Caco-2 (cell line): ENCODE measurements around the gene NTNG2. TPM values are rescaled to one million over a fixed set of nuclear protein-coding genes. Genes with fewer than 3 reads are reported as not detected.

ENCODE experiments used
- BruUV-seq: library from RNA; stranded (reverse); fragments of 400-500 nt; replicated peaks from 2 replicates; lab custom pipeline; 2021; lab: Mats Ljungman, UMichigan
- CTCF ChIA-PET: fragments of 300-600 bp; sonication (Branson Sonifier 250); formaldehyde crosslinking; loops from one replicate; lab custom pipeline; 2022; ENCODE audit warnings: antibody characterized with exemption; lab: Charles Lee
- POLR2A ChIA-PET: fragments of 300-600 bp; sonication (Branson Sonifier 250); formaldehyde crosslinking; loops from one replicate; lab custom pipeline; 2022; ENCODE audit warnings: antibody characterized with exemption; lab: Charles Lee
- DNase-seq, 2 experiments: peaks; one replicate each; pipeline versions ENCODE4 v3.0.0 to v3.0.0-alpha.2; 2020 to 2022
- H3K27me3 ChIP-seq: replicated peaks from 2 replicates; pipeline ENCODE4 v1.6.0; 2011; ENCODE audit warnings: low read length; ENCODE audit not compliant: control insufficient read depth, insufficient read depth
- H3K36me3 ChIP-seq: 2 replicates; pipeline ENCODE4 v1.5.1; 2011; ENCODE audit warnings: low read length; ENCODE audit not compliant: control insufficient read depth, insufficient read depth
- H3K4me1 ChIP-seq: fragments of 250-450 bp; sonication (Bioruptor Pico); 2 replicates; pipeline ENCODE4 v1.5.1; 2020; ENCODE audit warnings: mild to moderate bottlenecking
- H3K4me3 ChIP-seq: 2 replicates; pipeline ENCODE4 v1.5.1; 2011; ENCODE audit warnings: low read depth, mild to moderate bottlenecking, control low read depth, low read length
- H3K9me3 ChIP-seq: fragments of 250-450 bp; sonication (Bioruptor Pico); 2 replicates; pipeline ENCODE4 v1.5.1; 2020; ENCODE audit warnings: mild to moderate bottlenecking, moderate library complexity
- H3K27ac Mint-ChIP-seq: one replicate; pipeline ENCODE4 v1.8.0; 2022; ENCODE audit warnings: mixed read lengths; ENCODE audit not compliant: unreplicated experiment
- H3K27me3 Mint-ChIP-seq: one replicate; pipeline ENCODE4 v1.8.0; 2022; ENCODE audit warnings: mixed read lengths; ENCODE audit not compliant: insufficient read depth, unreplicated experiment
- H3K36me3 Mint-ChIP-seq: one replicate; pipeline ENCODE4 v1.8.0; 2022; ENCODE audit warnings: mild to moderate bottlenecking, mixed read lengths; ENCODE audit not compliant: insufficient read depth, unreplicated experiment
- H3K4me1 Mint-ChIP-seq: one replicate; pipeline ENCODE4 v1.8.0; 2022; ENCODE audit warnings: low read depth, mixed read lengths; ENCODE audit not compliant: unreplicated experiment
- H3K4me3 Mint-ChIP-seq: one replicate; pipeline ENCODE4 v1.8.0; 2022; ENCODE audit warnings: mild to moderate bottlenecking, moderate library complexity, mixed read lengths; ENCODE audit not compliant: unreplicated experiment
- H3K9me3 Mint-ChIP-seq: one replicate; pipeline ENCODE4 v1.8.0; 2022; ENCODE audit warnings: mixed read lengths; ENCODE audit not compliant: unreplicated experiment
- intact Hi-C: fragments of 100-400 bp; cut with micrococcal nuclease; formaldehyde crosslinking; loops from one replicate; pipeline ENCODE4 v1.10.0; 2022; ENCODE audit not compliant: unreplicated experiment
- total RNA-seq: library from RNA; stranded (reverse); gene quantifications from 2 replicates; pipeline ENCODE4 v1.2.3, GENCODE V29; 2022
- TF ChIP-seq, protein P1 (sequence below), 2 experiments: fragments of 200-600 bp in 1 of 2; IDR thresholded peaks; 1 replicate in 1 of 2; 2 replicates in 1 of 2; pipeline versions ENCODE4 v1.5.1 to v1.8.0; 2011 to 2022; ENCODE audit warnings: antibody characterized with exemption in 1 of 2, control low read depth in 1 of 2, inconsistent platforms in 1 of 2, low read depth in 1 of 2, low read length in 1 of 2, mild to moderate bottlenecking in 1 of 2, moderate library complexity in 1 of 2; ENCODE audit not compliant: insufficient read depth in 1 of 2, severe bottlenecking in 1 of 2, unreplicated experiment in 1 of 2

The NTNG2 gene
- total RNA-seq, 1 experiment from 2014 or later = not detected

DNA sequence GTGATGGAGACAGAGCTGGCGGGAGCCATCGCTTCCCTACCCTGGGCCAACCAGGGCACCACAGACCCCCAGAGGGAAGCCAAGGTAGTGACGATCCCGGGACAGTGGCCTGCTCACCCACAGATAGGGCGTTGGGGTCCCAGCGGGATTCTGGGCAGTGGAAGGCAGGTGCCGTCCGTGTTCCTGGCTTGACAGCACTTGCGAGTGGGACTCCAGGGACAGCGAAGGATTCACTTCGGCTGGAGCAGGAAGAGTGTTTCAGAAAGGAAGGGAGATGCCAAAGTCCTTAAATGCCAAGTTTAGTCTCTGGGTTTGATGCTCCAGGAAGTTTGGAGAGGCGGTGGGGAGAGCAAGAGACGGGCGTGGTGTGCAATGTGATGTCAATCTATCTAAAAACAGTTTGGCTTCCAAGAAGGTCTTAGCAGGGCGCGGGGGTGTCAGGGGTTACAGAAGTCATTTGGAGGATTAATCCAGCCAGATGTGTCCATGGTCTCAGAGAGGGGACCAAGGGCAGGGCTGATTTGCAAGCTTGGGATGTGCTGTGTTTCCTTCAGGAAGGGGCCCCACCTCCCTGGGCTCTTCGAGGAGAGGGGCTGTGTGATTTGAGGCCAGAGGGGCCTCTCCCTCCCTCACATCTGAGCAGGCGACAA is 74.9 kb downstream of the NTNG2 start:
- ChIA-PET CTCF (interaction anchor here (0.8 to 2.0 kb wide), 17 partner anchors 8 to 478 kb away, joined by 3 to 45 read pairs (median 5); partner anchors contain the start of gene MED27), POLR2A (no interaction called here)
- H3K4me3 Mint-ChIP-seq = no peak overlapping the region
- BruUV-seq = no TSS peak
- no peak overlapping the region for H3K27ac Mint-ChIP-seq
- no peaks in the 10 kb centered on the region for H3K36me3 ChIP-seq
- no peaks in the 10 kb centered on the region for H3K36me3 Mint-ChIP-seq
- DNase-seq = no peak
- H3K9me3 ChIP-seq = no peaks in the 10 kb centered on the region
- no peaks in the 10 kb centered on the region; the same call in 1 of the 2 replicates for H3K27me3 ChIP-seq
- TF ChIP-seq, protein P1, sequence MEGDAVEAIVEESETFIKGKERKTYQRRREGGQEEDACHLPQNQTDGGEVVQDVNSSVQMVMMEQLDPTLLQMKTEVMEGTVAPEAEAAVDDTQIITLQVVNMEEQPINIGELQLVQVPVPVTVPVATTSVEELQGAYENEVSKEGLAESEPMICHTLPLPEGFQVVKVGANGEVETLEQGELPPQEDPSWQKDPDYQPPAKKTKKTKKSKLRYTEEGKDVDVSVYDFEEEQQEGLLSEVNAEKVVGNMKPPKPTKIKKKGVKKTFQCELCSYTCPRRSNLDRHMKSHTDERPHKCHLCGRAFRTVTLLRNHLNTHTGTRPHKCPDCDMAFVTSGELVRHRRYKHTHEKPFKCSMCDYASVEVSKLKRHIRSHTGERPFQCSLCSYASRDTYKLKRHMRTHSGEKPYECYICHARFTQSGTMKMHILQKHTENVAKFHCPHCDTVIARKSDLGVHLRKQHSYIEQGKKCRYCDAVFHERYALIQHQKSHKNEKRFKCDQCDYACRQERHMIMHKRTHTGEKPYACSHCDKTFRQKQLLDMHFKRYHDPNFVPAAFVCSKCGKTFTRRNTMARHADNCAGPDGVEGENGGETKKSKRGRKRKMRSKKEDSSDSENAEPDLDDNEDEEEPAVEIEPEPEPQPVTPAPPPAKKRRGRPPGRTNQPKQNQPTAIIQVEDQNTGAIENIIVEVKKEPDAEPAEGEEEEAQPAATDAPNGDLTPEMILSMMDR (IDR thresholded peaks at IDR 0.05; ENCODE audit: insufficient read depth in 1 of 2, low read depth in 1 of 2, low read length in 1 of 2, severe bottlenecking in 1 of 2, unreplicated experiment in 1 of 2) = no peak
- H3K4me3 ChIP-seq = no peak overlapping the region
- peaks cover 5% of the 10 kb centered on the region; the same call in 1 of the 2 replicates for H3K4me1 ChIP-seq
- intact Hi-C loops = loop anchor here (1.0 kb wide), 2 partner anchors 66 to 474 kb away; no protein-coding TSS in a partner anchor
- no peaks in the 10 kb centered on the region for H3K9me3 Mint-ChIP-seq
- no peaks in the 10 kb centered on the region for H3K4me1 Mint-ChIP-seq
- peaks cover 14% of the 10 kb centered on the region for H3K27me3 Mint-ChIP-seq

DNA sequence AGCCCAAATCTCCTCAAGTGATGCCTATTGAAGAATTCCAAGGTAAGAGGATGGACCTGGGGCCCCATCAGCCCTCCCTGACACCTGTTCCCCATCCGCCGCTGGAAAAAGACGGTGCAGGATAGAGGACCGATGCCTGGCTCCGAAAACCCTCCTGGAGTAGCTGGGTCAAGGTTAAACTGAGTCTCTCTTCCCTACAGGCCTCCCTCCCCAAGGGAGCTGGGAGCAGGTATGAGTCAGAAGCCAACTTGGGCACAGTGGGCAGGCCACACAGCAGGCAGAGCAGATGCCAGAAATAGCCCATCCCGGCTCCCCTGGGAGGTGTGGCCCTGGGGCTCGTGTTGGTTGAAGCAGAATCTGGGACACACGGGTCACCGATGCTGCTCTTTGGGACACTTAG is 75.6 kb downstream of the NTNG2 start:
- Histone ChIP-seq H3K4me3 (no peak overlapping the region), H3K4me1 (peaks cover 5% of the 10 kb centered on the region; the same call in 1 of the 2 replicates), H3K9me3 (no peaks in the 10 kb centered on the region), H3K36me3 (no peaks in the 10 kb centered on the region), H3K27me3 (no peaks in the 10 kb centered on the region; the same call in 1 of the 2 replicates)
- intact Hi-C loops = no loop called here
- Mint-ChIP-seq H3K27me3 (peaks cover 14% of the 10 kb centered on the region), H3K4me3 (no peak overlapping the region), H3K4me1 (peaks cover 5% of the 10 kb centered on the region), H3K9me3 (no peaks in the 10 kb centered on the region), H3K36me3 (no peaks in the 10 kb centered on the region), H3K27ac (no peak overlapping the region)
- ChIA-PET CTCF (interaction anchor here (1.5 to 2.0 kb wide), 2 partner anchors 22 to 67 kb away, joined by 5 to 45 read pairs; no protein-coding TSS in a partner anchor), POLR2A (no interaction called here)
- TF ChIP-seq, protein P1 (IDR thresholded peaks at IDR 0.05; ENCODE audit: insufficient read depth in 1 of 2, low read depth in 1 of 2, low read length in 1 of 2, severe bottlenecking in 1 of 2, unreplicated experiment in 1 of 2) = no peak
- no TSS peak for BruUV-seq
- DNase-seq = no peak

DNA sequence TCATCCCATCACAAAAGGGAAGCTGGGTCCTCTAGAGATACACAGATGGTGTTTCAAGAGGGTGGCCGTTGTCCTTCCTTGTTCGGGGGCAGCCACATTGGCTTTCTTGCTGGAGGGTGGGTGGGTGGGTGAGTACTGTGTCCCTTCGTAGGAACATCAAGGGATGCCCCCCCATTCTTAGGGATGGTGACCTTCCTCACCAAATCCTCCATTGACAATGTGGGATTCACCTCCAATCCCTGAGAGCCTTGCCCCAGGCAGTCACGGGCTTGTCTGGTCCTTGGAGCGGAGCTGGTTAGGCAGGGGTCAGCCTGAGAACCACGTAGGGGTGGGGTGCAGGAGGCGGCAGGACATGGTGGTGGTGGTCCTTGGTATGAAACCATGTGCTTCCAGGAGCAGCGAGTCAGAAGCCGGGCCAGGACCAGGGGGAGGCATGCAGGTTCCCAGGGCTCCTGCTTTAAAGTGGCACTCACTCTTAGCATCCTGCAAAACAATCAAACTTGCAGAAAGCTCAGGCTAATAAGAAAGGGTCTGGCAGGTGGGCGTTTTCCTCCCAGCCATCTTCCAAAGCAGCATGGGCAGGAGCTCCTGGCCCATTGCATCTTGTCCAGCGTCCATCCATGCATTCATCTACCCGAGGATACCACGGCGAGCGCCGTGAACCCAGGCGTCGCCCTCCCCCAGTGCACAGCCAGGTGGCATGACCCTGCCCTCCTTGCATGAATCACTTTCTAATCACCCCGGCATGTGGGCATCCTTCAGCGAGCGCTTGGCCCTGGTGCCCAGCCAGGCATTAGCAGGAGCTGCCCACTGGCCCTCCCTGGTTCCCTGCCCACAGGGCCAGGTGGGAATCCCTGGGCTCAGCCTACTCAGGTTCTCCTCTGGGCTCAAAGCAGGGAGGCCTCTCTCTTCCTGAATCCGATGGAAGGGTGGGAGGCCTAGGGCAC is 76.4 kb downstream of the NTNG2 start:
- intact Hi-C loops = no loop called here
- H3K27me3 Mint-ChIP-seq = peaks cover 10% of the 10 kb centered on the region

More for the DNA sequence above, 76.4 kb downstream of the NTNG2 start:
- no peak overlapping the region for H3K27ac Mint-ChIP-seq
- ChIA-PET POLR2A (no interaction called here), CTCF (interaction anchor here (1.9 kb wide), 1 partner anchor 68 kb away, joined by 8 read pairs; no protein-coding TSS in a partner anchor)
- H3K4me1 ChIP-seq = peaks cover 5% of the 10 kb centered on the region; the same call in 1 of the 2 replicates
- TF ChIP-seq, protein P1 (IDR thresholded peaks at IDR 0.05; ENCODE audit: insufficient read depth in 1 of 2, low read depth in 1 of 2, low read length in 1 of 2, severe bottlenecking in 1 of 2, unreplicated experiment in 1 of 2) = no peak
- H3K36me3 ChIP-seq = no peaks in the 10 kb centered on the region
- no peaks in the 10 kb centered on the region for H3K9me3 Mint-ChIP-seq
- H3K9me3 ChIP-seq = no peaks in the 10 kb centered on the region
- no peaks in the 10 kb centered on the region; the same call in 1 of the 2 replicates for H3K27me3 ChIP-seq
- no peak overlapping the region for H3K4me3 ChIP-seq
- H3K36me3 Mint-ChIP-seq = no peaks in the 10 kb centered on the region
- BruUV-seq = no TSS peak
- H3K4me1 Mint-ChIP-seq = peaks cover 6% of the 10 kb centered on the region
- no peak for DNase-seq
- no peak overlapping the region for H3K4me3 Mint-ChIP-seq
